GM23338 (cell line): ENCODE data around the gene ODAD4. TPM values are rescaled to one million over a fixed set of nuclear protein-coding genes. Genes with fewer than 3 reads are reported as not detected.

Experiments used
- ATAC-seq: fragments of 200-7000 bp; cut with Tn5 transposase; 3 replicates; pipeline ENCODE4 v1.9.1; 2020
- DNase-seq: peaks from one replicate; pipeline ENCODE4 v3.0.0-alpha.2; 2015; ENCODE audit warnings: low spot score
- H2AFZ ChIP-seq: fragments of 200-600 bp; sonication (generic); 2 replicates; pipeline ENCODE4 v1.8.0; 2016; ENCODE audit warnings: antibody characterized with exemption, mild to moderate bottlenecking, moderate library complexity
- H3F3A ChIP-seq: fragments of 200-600 bp; sonication (generic); replicated peaks from 2 replicates; pipeline ENCODE4 v1.8.0; 2017; ENCODE audit warnings: antibody characterized with exemption, mixed run types, low read depth
- H3K27ac ChIP-seq: fragments of 200-600 bp; sonication (generic); 2 replicates; pipeline ENCODE4 v1.6.1; 2016; ENCODE audit warnings: low read depth
- H3K27me3 ChIP-seq: fragments of 200-600 bp; sonication (generic); 2 replicates; pipeline ENCODE4 v1.8.0; 2016; ENCODE audit warnings: mild to moderate bottlenecking, mixed run types, moderate library complexity; ENCODE audit not compliant: insufficient read depth
- H3K36me3 ChIP-seq: fragments of 200-600 bp; sonication (generic); 2 replicates; pipeline ENCODE4 v1.8.0; 2016; ENCODE audit warnings: mild to moderate bottlenecking; ENCODE audit not compliant: insufficient read depth
- H3K4me1 ChIP-seq: fragments of 200-600 bp; sonication (generic); 2 replicates; pipeline ENCODE4 v1.8.0; 2016; ENCODE audit warnings: mild to moderate bottlenecking, moderate library complexity; ENCODE audit not compliant: insufficient read depth
- H3K4me2 ChIP-seq: fragments of 200-600 bp; sonication (generic); 2 replicates; pipeline ENCODE4 v1.7.1; 2017; ENCODE audit warnings: mixed run types
- H3K4me3 ChIP-seq: fragments of 200-600 bp; sonication (generic); 2 replicates; pipeline ENCODE4 v1.6.1; 2016; ENCODE audit warnings: mixed run types
- H3K79me2 ChIP-seq: fragments of 200-600 bp; sonication (generic); replicated peaks from 2 replicates; pipeline ENCODE4 v1.8.0; 2017; ENCODE audit warnings: mild to moderate bottlenecking; ENCODE audit not compliant: insufficient read depth
- H3K9me2 ChIP-seq: fragments of 200-600 bp; sonication (generic); 2 replicates; pipeline ENCODE4 v1.8.0; 2017; ENCODE audit not compliant: insufficient read depth
- H4K20me1 ChIP-seq: fragments of 200-600 bp; sonication (generic); replicated peaks from 2 replicates; pipeline ENCODE4 v1.8.0; 2017; ENCODE audit warnings: mild to moderate bottlenecking; ENCODE audit not compliant: insufficient read depth
- H3K27ac Mint-ChIP-seq: 2 replicates; pipeline ENCODE4 v1.8.0; 2020; ENCODE audit warnings: inconsistent platforms, mild to moderate bottlenecking, moderate library complexity, mixed read lengths
- H3K27me3 Mint-ChIP-seq: 3 replicates; pipeline ENCODE4 v1.8.0; 2022; ENCODE audit warnings: low read depth, mild to moderate bottlenecking, moderate library complexity, mixed read lengths, inconsistent platforms; ENCODE audit not compliant: insufficient read depth, poor library complexity
- H3K36me3 Mint-ChIP-seq: 3 replicates; pipeline ENCODE4 v1.8.0; 2021; ENCODE audit warnings: low read depth, mild to moderate bottlenecking, inconsistent platforms, moderate library complexity, mixed read lengths
- H3K4me1 Mint-ChIP-seq: 3 replicates; pipeline ENCODE4 v1.8.0; 2020; ENCODE audit warnings: mild to moderate bottlenecking, inconsistent platforms, mixed read lengths
- H3K4me3 Mint-ChIP-seq: 3 replicates; pipeline ENCODE4 v1.8.0; 2021; ENCODE audit warnings: moderate library complexity, mild to moderate bottlenecking, inconsistent platforms, mixed read lengths
- H3K9me3 Mint-ChIP-seq: 3 replicates; pipeline ENCODE4 v1.8.0; 2020; ENCODE audit warnings: moderate library complexity, mild to moderate bottlenecking, inconsistent platforms, mixed read lengths
- CREB1 ChIP-seq: fragments of 250-450 bp; sonication (Bioruptor Pico); IDR thresholded peaks from 2 replicates; pipeline ENCODE4 v1.5.0; 2020; ENCODE audit warnings: low read depth, mild to moderate bottlenecking, moderate library complexity
- EZH2 ChIP-seq: fragments of 200-600 bp; sonication (generic); IDR thresholded peaks from one replicate; pipeline ENCODE4 v1.8.0; 2017; ENCODE audit warnings: antibody characterized with exemption, mild to moderate bottlenecking, low read depth; ENCODE audit not compliant: unreplicated experiment
- EZH2phosphoT487 ChIP-seq: fragments of 200-600 bp; sonication (generic); IDR thresholded peaks from one replicate; pipeline ENCODE4 v1.8.1; 2018; ENCODE audit warnings: antibody characterized with exemption; ENCODE audit not compliant: unreplicated experiment
- JUNB ChIP-seq: IDR thresholded peaks from one replicate; pipeline ENCODE4 v1.6.1; 2016; ENCODE audit warnings: antibody characterized with exemption; ENCODE audit not compliant: unreplicated experiment
- NANOG ChIP-seq: IDR thresholded peaks from 2 replicates; pipeline ENCODE4 v1.6.1; 2016; ENCODE audit warnings: antibody characterized with exemption, borderline replicate concordance
- POLR2AphosphoS5 ChIP-seq: IDR thresholded peaks from 2 replicates; pipeline ENCODE4 v1.6.1; 2016; ENCODE audit warnings: antibody characterized with exemption, low read depth
- STAT1 ChIP-seq: IDR thresholded peaks from one replicate; pipeline ENCODE4 v1.6.1; 2016; ENCODE audit warnings: antibody characterized with exemption; ENCODE audit not compliant: unreplicated experiment
- ZNF114 ChIP-seq: fragments of 250-450 bp; sonication (Bioruptor Pico); IDR thresholded peaks from 2 replicates; pipeline ENCODE4 v1.5.0; 2020; ENCODE audit warnings: mild to moderate bottlenecking, moderate library complexity
- ZNF331 ChIP-seq: fragments of 250-450 bp; sonication (Bioruptor Pico); IDR thresholded peaks from 2 replicates; pipeline ENCODE4 v1.5.0; 2020; ENCODE audit warnings: low read depth, mild to moderate bottlenecking, moderate library complexity
- polyA plus RNA-seq: library from polyadenylated mRNA; unstranded; fragments of >200 nt; fragmentation: Nextera tagmentation; extraction: Ambion mirVana; gene quantifications from 2 replicates; pipeline ENCODE4 v1.2.1, GENCODE V29; 2016
- total RNA-seq: library from RNA; depleted of rRNA; stranded (reverse); fragments of >200 nt; shearing (Covaris generic); gene quantifications from 2 replicates; pipeline ENCODE4 v1.2.3, GENCODE V29; 2014
- TF ChIP-seq, protein P1 (sequence below): fragments of 250-450 bp; sonication (Bioruptor Pico); IDR thresholded peaks from 2 replicates; pipeline ENCODE4 v1.5.0; 2020; ENCODE audit warnings: mild to moderate bottlenecking, moderate library complexity
- TF ChIP-seq, protein P2 (sequence below): IDR thresholded peaks from 2 replicates; pipeline ENCODE4 v1.6.1; 2016; ENCODE audit warnings: antibody characterized with exemption
- TF ChIP-seq, protein P3 (sequence below), 2 experiments: fragments of 200-600 bp in 1 of 2; sonication (generic) in 1 of 2; conservative IDR thresholded peaks; 2 replicates each; pipeline versions ENCODE4 v1.5.1 to v1.6.1; 2016 to 2017; ENCODE audit warnings: antibody characterized with exemption in 2 of 2, low read depth in 2 of 2, mild to moderate bottlenecking in 2 of 2, moderate library complexity in 1 of 2
- TF ChIP-seq, protein P4 (sequence below): IDR thresholded peaks from one replicate; pipeline ENCODE4 v1.6.1; 2018; ENCODE audit warnings: antibody characterized with exemption; ENCODE audit not compliant: unreplicated experiment

The ODAD4 gene
- total and polyA plus RNA-seq, 2 experiments from 2014 or later = 1.7 to 1.8 TPM

DNA sequence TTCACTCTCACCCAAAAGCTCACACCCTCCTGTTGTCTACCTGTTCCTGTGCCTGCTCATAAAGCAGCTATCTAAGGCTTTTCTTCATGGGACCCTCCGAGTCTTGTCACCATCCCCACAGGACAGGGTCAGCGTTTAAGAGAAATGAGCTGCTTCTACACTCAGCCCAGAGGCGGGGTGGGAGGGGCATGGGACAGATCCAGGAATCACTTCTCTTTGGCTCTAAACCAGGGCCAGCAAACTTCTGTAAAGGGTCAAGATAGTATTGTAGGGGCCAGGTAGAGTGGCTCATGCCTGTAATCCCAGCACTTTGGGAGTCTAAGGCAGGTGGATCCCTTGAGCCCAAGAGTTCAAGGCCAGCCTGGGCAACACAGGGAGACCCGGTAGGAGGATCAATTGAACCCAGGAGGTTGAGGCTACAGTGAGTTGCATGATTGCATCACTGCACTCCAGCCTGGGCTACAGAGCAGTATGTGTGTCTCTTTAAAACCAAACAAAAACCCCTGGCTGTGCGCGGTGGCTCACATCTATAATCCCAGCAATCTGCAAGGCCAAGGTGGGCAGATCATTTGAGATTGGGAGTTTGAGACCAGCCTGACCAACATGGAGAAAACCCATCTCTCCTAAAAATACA is 42.0 kb upstream of the ODAD4 start:
- no peaks in the 10 kb centered on the region; the same call in 2 of the 3 replicates for H3K9me3 Mint-ChIP-seq

More for the DNA sequence above, 42.0 kb upstream of the ODAD4 start:
- Histone ChIP-seq H3K27me3 (no peaks in the 10 kb centered on the region), H4K20me1 (peaks cover 32% of the 10 kb centered on the region), H3K79me2 (peaks cover 18% of the 10 kb centered on the region; the same call in 1 of the 2 replicates), H3K9me2 (no peaks in the 10 kb centered on the region), H3K4me3 (no peak overlapping the region), H3K4me2 (no peak overlapping the region), H3F3A (peaks cover 50% of the 10 kb centered on the region), H3K27ac (no peak overlapping the region), H3K4me1 (no peaks in the 10 kb centered on the region), H2AFZ (no peak overlapping the region), H3K36me3 (peaks cover 87% of the 10 kb centered on the region)
- no peak overlapping the region for H3K4me3 Mint-ChIP-seq
- peaks cover 8% of the 10 kb centered on the region for H3K27me3 Mint-ChIP-seq
- TF ChIP-seq, protein P1, sequence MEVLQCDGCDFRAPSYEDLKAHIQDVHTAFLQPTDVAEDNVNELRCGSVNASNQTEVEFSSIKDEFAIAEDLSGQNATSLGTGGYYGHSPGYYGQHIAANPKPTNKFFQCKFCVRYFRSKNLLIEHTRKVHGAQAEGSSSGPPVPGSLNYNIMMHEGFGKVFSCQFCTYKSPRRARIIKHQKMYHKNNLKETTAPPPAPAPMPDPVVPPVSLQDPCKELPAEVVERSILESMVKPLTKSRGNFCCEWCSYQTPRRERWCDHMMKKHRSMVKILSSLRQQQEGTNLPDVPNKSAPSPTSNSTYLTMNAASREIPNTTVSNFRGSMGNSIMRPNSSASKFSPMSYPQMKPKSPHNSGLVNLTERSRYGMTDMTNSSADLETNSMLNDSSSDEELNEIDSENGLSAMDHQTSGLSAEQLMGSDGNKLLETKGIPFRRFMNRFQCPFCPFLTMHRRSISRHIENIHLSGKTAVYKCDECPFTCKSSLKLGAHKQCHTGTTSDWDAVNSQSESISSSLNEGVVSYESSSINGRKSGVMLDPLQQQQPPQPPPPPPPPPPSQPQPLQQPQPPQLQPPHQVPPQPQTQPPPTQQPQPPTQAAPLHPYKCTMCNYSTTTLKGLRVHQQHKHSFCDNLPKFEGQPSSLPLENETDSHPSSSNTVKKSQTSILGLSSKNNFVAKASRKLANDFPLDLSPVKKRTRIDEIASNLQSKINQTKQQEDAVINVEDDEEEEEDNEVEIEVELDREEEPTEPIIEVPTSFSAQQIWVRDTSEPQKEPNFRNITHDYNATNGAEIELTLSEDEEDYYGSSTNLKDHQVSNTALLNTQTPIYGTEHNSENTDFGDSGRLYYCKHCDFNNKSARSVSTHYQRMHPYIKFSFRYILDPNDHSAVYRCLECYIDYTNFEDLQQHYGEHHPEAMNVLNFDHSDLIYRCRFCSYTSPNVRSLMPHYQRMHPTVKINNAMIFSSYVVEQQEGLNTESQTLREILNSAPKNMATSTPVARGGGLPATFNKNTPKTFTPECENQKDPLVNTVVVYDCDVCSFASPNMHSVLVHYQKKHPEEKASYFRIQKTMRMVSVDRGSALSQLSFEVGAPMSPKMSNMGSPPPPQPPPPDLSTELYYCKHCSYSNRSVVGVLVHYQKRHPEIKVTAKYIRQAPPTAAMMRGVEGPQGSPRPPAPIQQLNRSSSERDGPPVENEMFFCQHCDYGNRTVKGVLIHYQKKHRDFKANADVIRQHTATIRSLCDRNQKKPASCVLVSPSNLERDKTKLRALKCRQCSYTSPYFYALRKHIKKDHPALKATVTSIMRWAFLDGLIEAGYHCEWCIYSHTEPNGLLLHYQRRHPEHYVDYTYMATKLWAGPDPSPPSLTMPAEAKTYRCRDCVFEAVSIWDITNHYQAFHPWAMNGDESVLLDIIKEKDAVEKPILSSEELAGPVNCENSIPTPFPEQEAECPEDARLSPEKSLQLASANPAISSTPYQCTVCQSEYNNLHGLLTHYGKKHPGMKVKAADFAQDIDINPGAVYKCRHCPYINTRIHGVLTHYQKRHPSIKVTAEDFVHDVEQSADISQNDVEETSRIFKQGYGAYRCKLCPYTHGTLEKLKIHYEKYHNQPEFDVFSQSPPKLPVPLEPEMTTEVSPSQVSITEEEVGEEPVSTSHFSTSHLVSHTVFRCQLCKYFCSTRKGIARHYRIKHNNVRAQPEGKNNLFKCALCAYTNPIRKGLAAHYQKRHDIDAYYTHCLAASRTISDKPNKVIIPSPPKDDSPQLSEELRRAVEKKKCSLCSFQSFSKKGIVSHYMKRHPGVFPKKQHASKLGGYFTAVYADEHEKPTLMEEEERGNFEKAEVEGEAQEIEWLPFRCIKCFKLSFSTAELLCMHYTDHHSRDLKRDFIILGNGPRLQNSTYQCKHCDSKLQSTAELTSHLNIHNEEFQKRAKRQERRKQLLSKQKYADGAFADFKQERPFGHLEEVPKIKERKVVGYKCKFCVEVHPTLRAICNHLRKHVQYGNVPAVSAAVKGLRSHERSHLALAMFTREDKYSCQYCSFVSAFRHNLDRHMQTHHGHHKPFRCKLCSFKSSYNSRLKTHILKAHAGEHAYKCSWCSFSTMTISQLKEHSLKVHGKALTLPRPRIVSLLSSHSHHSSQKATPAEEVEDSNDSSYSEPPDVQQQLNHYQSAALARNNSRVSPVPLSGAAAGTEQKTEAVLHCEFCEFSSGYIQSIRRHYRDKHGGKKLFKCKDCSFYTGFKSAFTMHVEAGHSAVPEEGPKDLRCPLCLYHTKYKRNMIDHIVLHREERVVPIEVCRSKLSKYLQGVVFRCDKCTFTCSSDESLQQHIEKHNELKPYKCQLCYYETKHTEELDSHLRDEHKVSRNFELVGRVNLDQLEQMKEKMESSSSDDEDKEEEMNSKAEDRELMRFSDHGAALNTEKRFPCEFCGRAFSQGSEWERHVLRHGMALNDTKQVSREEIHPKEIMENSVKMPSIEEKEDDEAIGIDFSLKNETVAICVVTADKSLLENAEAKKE (CRISPR knock-in tag) = no peak
- TF ChIP-seq ZNF331 (CRISPR knock-in tag) (no peak), POLR2AphosphoS5 (no peak), ZNF114 (no peak), EZH2 (no peak), NANOG (no peak), EZH2phosphoT487 (no peak), JUNB (no peak), CREB1 (no peak), STAT1 (no peak)
- TF ChIP-seq, protein P2, sequence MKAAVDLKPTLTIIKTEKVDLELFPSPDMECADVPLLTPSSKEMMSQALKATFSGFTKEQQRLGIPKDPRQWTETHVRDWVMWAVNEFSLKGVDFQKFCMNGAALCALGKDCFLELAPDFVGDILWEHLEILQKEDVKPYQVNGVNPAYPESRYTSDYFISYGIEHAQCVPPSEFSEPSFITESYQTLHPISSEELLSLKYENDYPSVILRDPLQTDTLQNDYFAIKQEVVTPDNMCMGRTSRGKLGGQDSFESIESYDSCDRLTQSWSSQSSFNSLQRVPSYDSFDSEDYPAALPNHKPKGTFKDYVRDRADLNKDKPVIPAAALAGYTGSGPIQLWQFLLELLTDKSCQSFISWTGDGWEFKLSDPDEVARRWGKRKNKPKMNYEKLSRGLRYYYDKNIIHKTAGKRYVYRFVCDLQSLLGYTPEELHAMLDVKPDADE = no peak
- TF ChIP-seq, protein P3, sequence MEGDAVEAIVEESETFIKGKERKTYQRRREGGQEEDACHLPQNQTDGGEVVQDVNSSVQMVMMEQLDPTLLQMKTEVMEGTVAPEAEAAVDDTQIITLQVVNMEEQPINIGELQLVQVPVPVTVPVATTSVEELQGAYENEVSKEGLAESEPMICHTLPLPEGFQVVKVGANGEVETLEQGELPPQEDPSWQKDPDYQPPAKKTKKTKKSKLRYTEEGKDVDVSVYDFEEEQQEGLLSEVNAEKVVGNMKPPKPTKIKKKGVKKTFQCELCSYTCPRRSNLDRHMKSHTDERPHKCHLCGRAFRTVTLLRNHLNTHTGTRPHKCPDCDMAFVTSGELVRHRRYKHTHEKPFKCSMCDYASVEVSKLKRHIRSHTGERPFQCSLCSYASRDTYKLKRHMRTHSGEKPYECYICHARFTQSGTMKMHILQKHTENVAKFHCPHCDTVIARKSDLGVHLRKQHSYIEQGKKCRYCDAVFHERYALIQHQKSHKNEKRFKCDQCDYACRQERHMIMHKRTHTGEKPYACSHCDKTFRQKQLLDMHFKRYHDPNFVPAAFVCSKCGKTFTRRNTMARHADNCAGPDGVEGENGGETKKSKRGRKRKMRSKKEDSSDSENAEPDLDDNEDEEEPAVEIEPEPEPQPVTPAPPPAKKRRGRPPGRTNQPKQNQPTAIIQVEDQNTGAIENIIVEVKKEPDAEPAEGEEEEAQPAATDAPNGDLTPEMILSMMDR (conservative IDR thresholded peaks at IDR 0.05; ENCODE audit: low read depth in 2 of 2) = no peak
- TF ChIP-seq, protein P4, sequence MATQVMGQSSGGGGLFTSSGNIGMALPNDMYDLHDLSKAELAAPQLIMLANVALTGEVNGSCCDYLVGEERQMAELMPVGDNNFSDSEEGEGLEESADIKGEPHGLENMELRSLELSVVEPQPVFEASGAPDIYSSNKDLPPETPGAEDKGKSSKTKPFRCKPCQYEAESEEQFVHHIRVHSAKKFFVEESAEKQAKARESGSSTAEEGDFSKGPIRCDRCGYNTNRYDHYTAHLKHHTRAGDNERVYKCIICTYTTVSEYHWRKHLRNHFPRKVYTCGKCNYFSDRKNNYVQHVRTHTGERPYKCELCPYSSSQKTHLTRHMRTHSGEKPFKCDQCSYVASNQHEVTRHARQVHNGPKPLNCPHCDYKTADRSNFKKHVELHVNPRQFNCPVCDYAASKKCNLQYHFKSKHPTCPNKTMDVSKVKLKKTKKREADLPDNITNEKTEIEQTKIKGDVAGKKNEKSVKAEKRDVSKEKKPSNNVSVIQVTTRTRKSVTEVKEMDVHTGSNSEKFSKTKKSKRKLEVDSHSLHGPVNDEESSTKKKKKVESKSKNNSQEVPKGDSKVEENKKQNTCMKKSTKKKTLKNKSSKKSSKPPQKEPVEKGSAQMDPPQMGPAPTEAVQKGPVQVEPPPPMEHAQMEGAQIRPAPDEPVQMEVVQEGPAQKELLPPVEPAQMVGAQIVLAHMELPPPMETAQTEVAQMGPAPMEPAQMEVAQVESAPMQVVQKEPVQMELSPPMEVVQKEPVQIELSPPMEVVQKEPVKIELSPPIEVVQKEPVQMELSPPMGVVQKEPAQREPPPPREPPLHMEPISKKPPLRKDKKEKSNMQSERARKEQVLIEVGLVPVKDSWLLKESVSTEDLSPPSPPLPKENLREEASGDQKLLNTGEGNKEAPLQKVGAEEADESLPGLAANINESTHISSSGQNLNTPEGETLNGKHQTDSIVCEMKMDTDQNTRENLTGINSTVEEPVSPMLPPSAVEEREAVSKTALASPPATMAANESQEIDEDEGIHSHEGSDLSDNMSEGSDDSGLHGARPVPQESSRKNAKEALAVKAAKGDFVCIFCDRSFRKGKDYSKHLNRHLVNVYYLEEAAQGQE = no peak
- no peak overlapping the region for H3K27ac Mint-ChIP-seq
- ATAC-seq (no peak), DNase-seq (no peak)
- peaks cover 90% of the 10 kb centered on the region for H3K36me3 Mint-ChIP-seq
- no peaks in the 10 kb centered on the region for H3K4me1 Mint-ChIP-seq
